GM06990 (cell line): ENCODE measurements around the gene CDH22.

Source experiments
- DNase-seq: peaks from one replicate; pipeline ENCODE4 v3.0.0-alpha.2; 2011; ENCODE audit not compliant: insufficient read length; ENCODE audit errors: extremely low read depth
- H3K27me3 ChIP-seq: replicated peaks from 2 replicates; pipeline ENCODE4 v1.6.0; 2011; ENCODE audit warnings: low read length; ENCODE audit not compliant: control insufficient read depth, insufficient read depth
- H3K36me3 ChIP-seq: 2 replicates; pipeline ENCODE4 v1.5.1; 2011; ENCODE audit warnings: low read length; ENCODE audit not compliant: control insufficient read depth, insufficient read depth
- H3K4me3 ChIP-seq: replicated peaks from 2 replicates; pipeline ENCODE4 v1.5.1; 2011; ENCODE audit warnings: low read depth, mild to moderate bottlenecking, control low read depth, low read length
- TF ChIP-seq, protein P1 (sequence below): IDR thresholded peaks from 2 replicates; pipeline ENCODE4 v1.5.1; 2011; ENCODE audit warnings: low read length, control low read depth, mild to moderate bottlenecking, inconsistent platforms; ENCODE audit not compliant: insufficient read depth, poor library complexity, severe bottlenecking

CDH22 gene

DNA sequence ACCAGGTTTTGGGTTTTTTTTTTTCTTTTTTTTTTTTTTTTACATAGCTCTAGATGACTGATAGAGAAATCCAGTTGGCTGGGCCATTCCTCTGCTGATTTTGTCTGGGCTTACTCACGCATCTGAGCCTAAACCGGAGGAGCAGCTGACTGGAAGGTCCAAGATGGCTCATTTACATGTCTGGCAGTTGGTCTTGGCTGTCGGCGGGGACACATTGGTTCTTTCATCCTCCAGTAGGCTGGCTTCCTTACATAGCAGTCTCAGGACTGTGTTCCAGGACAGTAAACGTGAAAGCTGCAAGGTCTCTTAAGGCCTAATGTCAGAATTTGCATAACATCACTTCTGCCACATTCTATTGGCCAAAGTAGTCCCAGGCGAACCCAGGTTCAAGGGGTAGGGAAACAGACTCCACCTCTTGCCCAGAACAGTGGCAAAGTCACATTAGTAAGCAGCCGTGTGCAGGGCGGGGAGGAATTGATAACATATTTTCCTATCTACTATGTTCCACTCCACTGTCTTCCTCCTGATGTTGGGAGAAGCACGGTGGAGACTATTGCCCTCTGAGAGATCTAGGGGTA lies 87.0 kb downstream of the CDH22 start:
- TF ChIP-seq, protein P1, sequence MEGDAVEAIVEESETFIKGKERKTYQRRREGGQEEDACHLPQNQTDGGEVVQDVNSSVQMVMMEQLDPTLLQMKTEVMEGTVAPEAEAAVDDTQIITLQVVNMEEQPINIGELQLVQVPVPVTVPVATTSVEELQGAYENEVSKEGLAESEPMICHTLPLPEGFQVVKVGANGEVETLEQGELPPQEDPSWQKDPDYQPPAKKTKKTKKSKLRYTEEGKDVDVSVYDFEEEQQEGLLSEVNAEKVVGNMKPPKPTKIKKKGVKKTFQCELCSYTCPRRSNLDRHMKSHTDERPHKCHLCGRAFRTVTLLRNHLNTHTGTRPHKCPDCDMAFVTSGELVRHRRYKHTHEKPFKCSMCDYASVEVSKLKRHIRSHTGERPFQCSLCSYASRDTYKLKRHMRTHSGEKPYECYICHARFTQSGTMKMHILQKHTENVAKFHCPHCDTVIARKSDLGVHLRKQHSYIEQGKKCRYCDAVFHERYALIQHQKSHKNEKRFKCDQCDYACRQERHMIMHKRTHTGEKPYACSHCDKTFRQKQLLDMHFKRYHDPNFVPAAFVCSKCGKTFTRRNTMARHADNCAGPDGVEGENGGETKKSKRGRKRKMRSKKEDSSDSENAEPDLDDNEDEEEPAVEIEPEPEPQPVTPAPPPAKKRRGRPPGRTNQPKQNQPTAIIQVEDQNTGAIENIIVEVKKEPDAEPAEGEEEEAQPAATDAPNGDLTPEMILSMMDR: no peak
- Histone ChIP-seq H3K4me3 (no peak overlapping the region), H3K36me3 (no peaks in the 10 kb centered on the region), H3K27me3 (no peaks in the 10 kb centered on the region)
- no peak for DNase-seq

DNA sequence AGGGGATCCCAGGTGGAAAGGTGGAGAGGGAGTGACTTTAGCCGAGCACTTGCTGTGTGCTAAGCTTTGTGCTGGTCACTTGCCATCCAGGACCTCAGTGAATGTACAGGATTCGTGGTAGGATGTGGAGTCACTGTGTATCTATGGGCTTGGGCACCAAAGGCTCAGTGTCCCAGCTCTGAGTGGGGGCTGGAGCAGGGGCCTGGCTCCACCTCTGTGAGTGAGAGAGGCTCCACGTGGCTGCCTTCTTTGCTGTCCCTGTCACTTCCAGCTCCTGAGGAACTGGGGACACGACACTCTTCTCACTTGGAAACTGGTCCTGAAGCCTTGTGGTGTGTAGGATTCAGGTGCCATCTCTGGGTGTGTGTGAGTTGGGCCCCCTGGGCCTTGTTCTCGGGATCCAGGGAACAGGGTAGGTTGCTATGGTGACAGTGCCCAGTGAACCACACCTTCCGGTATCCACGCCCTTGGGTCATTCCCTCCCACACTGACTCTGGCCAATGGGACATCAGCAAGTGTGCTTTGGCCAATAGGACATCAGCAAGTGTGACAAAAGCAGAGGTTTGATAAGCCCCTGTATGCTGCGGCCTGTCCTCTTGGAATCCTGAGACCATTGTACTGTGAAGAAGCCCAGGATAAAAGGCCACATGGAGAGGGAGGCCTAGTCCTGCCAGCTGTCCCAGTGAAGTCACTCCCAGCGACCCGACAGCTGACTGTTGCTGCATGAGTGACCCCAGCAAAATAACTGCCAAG lies 87.7 kb downstream of the CDH22 start:
- DNase-seq: no peak
- Histone ChIP-seq H3K27me3 (no peaks in the 10 kb centered on the region), H3K36me3 (no peaks in the 10 kb centered on the region), H3K4me3 (no peak overlapping the region)
- TF ChIP-seq, protein P1: no peak

DNA sequence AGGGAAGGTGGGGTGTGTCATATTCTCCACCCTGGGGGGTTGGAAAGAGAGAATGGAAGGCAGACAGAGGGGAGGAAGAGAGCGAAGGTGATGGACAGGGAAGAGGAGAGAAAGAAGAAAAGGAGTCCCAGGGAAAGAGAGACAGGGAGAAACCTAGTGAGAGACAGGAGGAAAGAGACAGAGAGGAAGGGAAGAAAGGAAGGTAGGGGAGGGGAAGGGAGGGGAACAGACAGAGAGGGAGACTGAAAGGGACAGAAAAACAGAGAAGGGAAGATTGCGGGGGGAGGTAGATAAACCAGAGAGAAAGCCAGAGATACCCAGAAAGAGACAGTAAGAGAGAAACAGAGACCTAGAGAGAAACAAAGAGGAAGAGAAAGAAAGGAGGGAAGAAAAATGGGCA lies 88.4 kb downstream of the CDH22 start:
- DNase-seq: no peak
- Histone ChIP-seq H3K27me3 (no peaks in the 10 kb centered on the region), H3K36me3 (no peaks in the 10 kb centered on the region), H3K4me3 (no peak overlapping the region)
- TF ChIP-seq, protein P1: no peak

GRCh38 chr20:46219190-46219589 lies 89.1 kb downstream of the CDH22 start:
- no peaks in the 10 kb centered on the region for H3K27me3 ChIP-seq
- TF ChIP-seq, protein P1: no peak
- DNase-seq: no peak
- H3K36me3 ChIP-seq: no peaks in the 10 kb centered on the region
- H3K4me3 ChIP-seq: no peak overlapping the region

DNA sequence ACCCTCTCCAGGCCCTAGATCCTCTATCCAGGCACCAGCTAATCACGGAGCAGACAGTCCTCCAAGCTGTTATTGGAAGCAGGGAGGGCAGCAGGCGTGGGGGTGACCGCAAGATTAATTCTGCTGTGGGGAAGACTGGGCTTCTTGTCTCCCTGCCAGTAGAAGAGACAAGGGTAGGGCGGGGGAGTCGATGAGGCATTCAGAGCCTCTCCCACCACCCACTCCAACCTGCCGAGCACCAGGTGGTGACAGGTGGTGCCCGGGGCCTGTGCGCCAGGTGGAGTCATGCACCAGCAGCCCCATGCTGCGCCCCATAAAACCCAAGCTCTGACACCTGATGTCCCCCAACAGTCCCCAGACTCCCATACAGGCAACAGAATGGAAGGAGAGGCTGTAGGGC lies 89.6 kb downstream of the CDH22 start:
- DNase-seq: no peak
- H3K36me3 ChIP-seq: no peaks in the 10 kb centered on the region
- no peak overlapping the region for H3K4me3 ChIP-seq
- no peaks in the 10 kb centered on the region for H3K27me3 ChIP-seq
- TF ChIP-seq, protein P1: no peak
